ENCODE results near the gene SYTL5. TPM values are rescaled to one million over a fixed set of nuclear protein-coding genes. Genes with fewer than 3 reads are reported as not detected.

SYTL5 gene
- total RNA-seq, 3 donors from 2014 or later = 3.0 to 11.5 (median 9.4) TPM

DNA sequence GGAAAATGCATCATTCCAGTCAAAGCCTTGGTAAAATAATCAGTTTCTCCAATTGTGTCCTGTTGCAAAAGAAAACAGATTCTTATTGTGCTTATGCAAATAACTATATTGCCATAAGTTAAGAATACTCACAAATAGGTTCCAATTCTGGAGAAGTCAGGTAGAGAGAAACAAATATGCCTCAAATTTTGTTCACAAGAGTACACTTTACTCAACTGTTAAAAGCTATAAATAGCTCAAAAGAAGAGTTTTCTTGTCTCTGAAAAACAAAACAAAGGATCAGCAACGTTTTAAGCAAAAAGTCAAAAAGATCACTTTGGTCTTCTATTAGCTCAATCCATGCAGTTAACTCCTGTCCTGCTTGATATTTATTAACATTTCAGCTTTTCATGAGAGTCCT lies 21.9 kb downstream of the SYTL5 start:
- DNase-seq = no peak
- Histone ChIP-seq H3K4me1 (ENCODE audit: low read depth) (no peaks in the 10 kb centered on the region), H3K4me3 (no peak overlapping the region), H3K9me3 (no peaks in the 10 kb centered on the region), H3K36me3 (ENCODE audit: low read depth) (no peaks in the 10 kb centered on the region)
- no peak for ATAC-seq
- TF ChIP-seq, protein P1, sequence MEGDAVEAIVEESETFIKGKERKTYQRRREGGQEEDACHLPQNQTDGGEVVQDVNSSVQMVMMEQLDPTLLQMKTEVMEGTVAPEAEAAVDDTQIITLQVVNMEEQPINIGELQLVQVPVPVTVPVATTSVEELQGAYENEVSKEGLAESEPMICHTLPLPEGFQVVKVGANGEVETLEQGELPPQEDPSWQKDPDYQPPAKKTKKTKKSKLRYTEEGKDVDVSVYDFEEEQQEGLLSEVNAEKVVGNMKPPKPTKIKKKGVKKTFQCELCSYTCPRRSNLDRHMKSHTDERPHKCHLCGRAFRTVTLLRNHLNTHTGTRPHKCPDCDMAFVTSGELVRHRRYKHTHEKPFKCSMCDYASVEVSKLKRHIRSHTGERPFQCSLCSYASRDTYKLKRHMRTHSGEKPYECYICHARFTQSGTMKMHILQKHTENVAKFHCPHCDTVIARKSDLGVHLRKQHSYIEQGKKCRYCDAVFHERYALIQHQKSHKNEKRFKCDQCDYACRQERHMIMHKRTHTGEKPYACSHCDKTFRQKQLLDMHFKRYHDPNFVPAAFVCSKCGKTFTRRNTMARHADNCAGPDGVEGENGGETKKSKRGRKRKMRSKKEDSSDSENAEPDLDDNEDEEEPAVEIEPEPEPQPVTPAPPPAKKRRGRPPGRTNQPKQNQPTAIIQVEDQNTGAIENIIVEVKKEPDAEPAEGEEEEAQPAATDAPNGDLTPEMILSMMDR (IDR thresholded peaks at IDR 0.05) = no peak
- intact Hi-C loops (cut with DNase I, micrococcal nuclease) = no loop called here

DNA sequence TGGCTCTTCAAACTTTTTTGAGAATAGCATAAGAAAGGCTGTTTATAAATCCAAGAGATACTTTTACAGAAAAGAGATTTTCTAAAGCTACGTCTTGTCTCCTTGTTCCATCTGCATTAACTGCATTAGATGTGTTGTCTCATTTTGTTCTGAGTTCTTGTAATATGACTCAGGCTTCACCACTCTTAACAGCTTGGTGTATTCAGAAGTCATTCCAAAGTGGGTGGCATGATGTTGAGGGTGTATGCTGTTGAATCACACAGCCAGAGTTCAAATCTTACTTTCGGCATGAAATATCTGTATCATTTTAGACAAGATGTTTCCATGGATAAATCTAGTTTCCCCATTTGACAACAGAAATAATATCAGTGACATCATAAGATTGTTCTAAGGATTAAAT lies 30.1 kb downstream of the SYTL5 start:
- no peaks in the 10 kb centered on the region for H3K9me3 ChIP-seq
- H3K4me1 ChIP-seq (ENCODE audit: low read depth) = no peaks in the 10 kb centered on the region
- intact Hi-C loops (cut with DNase I, micrococcal nuclease) = no loop called here
- no peak for ATAC-seq
- no peak for DNase-seq
- TF ChIP-seq, protein P1 (IDR thresholded peaks at IDR 0.05) = no peak
- no peak overlapping the region for H3K4me3 ChIP-seq
- no peaks in the 10 kb centered on the region for H3K36me3 ChIP-seq (ENCODE audit: low read depth)

DNA sequence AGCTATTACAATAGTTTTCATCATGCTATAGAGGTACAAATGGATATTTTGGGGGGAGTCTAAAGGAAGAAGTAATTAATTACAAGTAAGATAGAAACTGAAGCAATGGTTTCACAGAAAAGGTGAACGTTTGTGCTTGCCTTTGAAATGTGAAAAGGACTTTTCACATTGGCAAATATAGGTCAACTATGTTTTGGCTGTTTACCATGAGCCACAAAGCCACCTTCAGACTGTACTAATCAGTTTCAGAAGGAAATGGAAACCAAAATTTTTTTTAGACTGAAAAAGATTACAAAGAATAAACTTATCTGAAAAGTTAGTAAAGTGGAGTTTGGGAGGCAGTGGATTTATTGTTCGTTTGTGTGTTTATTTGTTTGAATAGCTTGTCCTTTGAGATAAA lies 32.1 kb downstream of the SYTL5 start:
- TF ChIP-seq, protein P1 (IDR thresholded peaks at IDR 0.05) = no peak
- no peaks in the 10 kb centered on the region for H3K36me3 ChIP-seq (ENCODE audit: low read depth)
- intact Hi-C loops (cut with DNase I, micrococcal nuclease) = no loop called here
- no peaks in the 10 kb centered on the region for H3K9me3 ChIP-seq
- ATAC-seq (no peak), DNase-seq (no peak)
- H3K4me1 ChIP-seq (ENCODE audit: low read depth) = no peaks in the 10 kb centered on the region
- no peak overlapping the region for H3K4me3 ChIP-seq

DNA sequence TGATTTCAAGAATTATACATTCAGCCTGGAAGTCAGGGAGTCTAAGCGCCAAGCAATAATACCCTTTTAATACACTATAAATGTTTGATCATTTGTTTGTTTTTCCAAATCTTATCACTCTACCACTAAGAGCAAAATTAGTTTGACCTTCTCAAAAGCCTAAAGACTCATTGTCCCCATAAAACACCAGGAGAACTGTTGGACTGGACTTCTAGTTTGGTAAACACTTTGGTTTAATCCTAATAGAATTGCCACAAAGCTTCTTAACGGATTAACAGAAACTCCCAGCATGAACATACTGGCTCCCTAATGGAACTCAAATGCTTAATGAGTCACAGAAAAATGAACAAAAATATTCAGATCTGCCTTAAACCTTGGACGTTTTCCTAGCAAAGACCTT lies 34.9 kb downstream of the SYTL5 start:
- Histone ChIP-seq H3K4me3 (no peak overlapping the region), H3K9me3 (no peaks in the 10 kb centered on the region), H3K36me3 (ENCODE audit: low read depth) (no peaks in the 10 kb centered on the region), H3K4me1 (ENCODE audit: low read depth) (no peaks in the 10 kb centered on the region)
- no peak for DNase-seq
- intact Hi-C loops (cut with DNase I, micrococcal nuclease) = no loop called here
- TF ChIP-seq, protein P1 (IDR thresholded peaks at IDR 0.05) = no peak
- no peak for ATAC-seq

DNA sequence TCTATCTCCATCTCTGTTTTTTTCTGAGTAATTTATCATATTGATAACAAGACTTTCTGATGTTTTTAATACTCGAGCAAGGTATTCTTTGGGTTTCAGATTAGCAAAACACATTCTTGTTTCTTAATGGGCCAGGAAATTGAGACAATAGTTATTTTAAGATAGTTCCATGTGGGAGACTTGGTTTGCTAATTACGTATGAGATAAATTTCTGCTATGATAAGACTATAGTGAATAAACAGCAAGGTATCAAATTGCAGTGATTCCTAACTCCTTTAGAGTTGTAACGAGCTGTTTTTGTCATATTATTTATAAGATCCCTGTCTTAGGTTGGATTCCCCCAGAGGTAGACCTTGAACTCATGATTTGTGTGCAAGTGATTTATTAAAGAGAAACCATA lies 38.3 kb downstream of the SYTL5 start:
- DNase-seq = no peak
- no peaks in the 10 kb centered on the region for H3K9me3 ChIP-seq
- no peak for ATAC-seq
- intact Hi-C loops (cut with DNase I, micrococcal nuclease) = no loop called here
- no peaks in the 10 kb centered on the region for H3K36me3 ChIP-seq (ENCODE audit: low read depth)
- H3K4me1 ChIP-seq (ENCODE audit: low read depth) = no peaks in the 10 kb centered on the region
- H3K4me3 ChIP-seq = no peak overlapping the region
- TF ChIP-seq, protein P1 (IDR thresholded peaks at IDR 0.05) = no peak

DNA sequence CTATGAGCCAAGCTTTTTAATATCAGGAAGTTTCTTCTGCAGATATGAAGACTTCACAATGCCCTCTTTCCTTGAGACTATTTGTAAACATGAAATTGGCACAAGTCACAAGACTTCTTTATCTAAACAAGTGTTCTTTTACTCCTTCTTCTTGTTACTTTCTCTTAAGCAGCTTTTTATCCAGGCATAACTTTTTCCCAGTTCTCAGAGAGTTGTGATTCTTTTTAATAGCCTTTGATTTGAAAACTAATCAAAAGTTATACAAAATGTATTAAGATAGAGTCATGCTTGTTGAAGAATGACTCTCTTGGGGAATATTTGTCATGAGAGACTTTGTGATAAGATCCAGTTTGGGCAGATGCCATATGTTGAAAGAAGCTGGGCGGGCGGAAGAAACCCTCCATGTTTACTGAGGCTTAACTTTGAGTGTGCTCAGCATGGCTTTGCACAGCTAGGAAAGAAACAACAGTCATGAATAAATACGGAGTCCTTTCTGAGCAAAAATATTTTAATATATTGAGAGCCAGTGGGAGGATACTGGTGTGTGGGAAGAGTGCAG lies 39.3 kb downstream of the SYTL5 start:
- no peak for DNase-seq

More for the DNA sequence above, 39.3 kb downstream of the SYTL5 start:
- TF ChIP-seq, protein P1 (IDR thresholded peaks at IDR 0.05) = no peak
- Histone ChIP-seq H3K9me3 (no peaks in the 10 kb centered on the region), H3K4me1 (ENCODE audit: low read depth) (no peaks in the 10 kb centered on the region), H3K36me3 (ENCODE audit: low read depth) (no peaks in the 10 kb centered on the region), H3K4me3 (no peak overlapping the region)
- intact Hi-C loops (cut with DNase I, micrococcal nuclease) = no loop called here
- ATAC-seq = no peak

Measured in mucosa of descending colon (tissue), 3 donors.